GM19397 (cell line): Measurements from ENCODE around the gene HOXA3.
A peak's percentile ranks its signal among the peaks of the same experiment; 100 is the strongest.

Experiments
- ATAC-seq: cut with Tn5 transposase; IDR thresholded peaks from one replicate; pipeline ENCODE4 v1.9.1; 2021; ENCODE audit warnings: mild to moderate bottlenecking, moderate library complexity; ENCODE audit not compliant: unreplicated experiment

Gene HOXA3

GRCh38 chr7:27151931-27152815 is at the start of gene HOXA3:
TSS of gene HOXA3 (minus strand) at chr7:27152583. CDS start at chr7:27110640, 41,943 bp downstream.
- ATAC-seq, result no peak

- ATAC-seq, result no peak
Observed at GRCh38 chr7:27201580-27202017, 49.2 kb upstream of the HOXA3 start.

- ATAC-seq, result no peak
Observed at GRCh38 chr7:27200761-27201579, 48.6 kb upstream of the HOXA3 start.

GRCh38 chr7:27199849-27200760 is 47.7 kb upstream of the HOXA3 start, which contains the start of gene HOXA13:
TSS of gene HOXA13 (minus strand) at chr7:27200091. CDS start at chr7:27200077, 14 bp downstream.
- peak; percentile 45 for ATAC-seq

- no peak for ATAC-seq
Observed at GRCh38 chr7:27198871-27199801, 46.8 kb upstream of the HOXA3 start.

- no peak for ATAC-seq
Observed at GRCh38 chr7:27198138-27198841, 45.9 kb upstream of the HOXA3 start.

- ATAC-seq, result no peak
Observed at GRCh38 chr7:27197137-27198042, 45.0 kb upstream of the HOXA3 start.

- ATAC-seq, result no peak
Observed at GRCh38 chr7:27196287-27196767, 43.9 kb upstream of the HOXA3 start.

- no peak for ATAC-seq
Observed at GRCh38 chr7:27194686-27195379, 42.5 kb upstream of the HOXA3 start.

GRCh38 chr7:27194002-27194352 is 41.6 kb upstream of the HOXA3 start:
- ATAC-seq, result no peak

- no peak for ATAC-seq
Observed at GRCh38 chr7:27193335-27194001, 41.1 kb upstream of the HOXA3 start.

- ATAC-seq, result no peak
Observed at GRCh38 chr7:27192546-27193334, 40.4 kb upstream of the HOXA3 start.

- ATAC-seq, result no peak
Observed at GRCh38 chr7:27191833-27192545, 39.6 kb upstream of the HOXA3 start.

GRCh38 chr7:27191161-27191731 is 38.9 kb upstream of the HOXA3 start:
- no peak for ATAC-seq
